Spleen (tissue), 7 donors: ENCODE data around the gene LHFPL3.

ENCODE experiments used
- CTCF ChIP-seq, 11 experiments: fragments of 200-600 bp in 7 of 11; fragments of 450-650 bp in 4 of 11; sonication (generic) in 4 of 11; IDR thresholded peaks in 8 of 11; conservative IDR thresholded peaks in 3 of 11; 1 replicate in 7 of 11; 2 replicates in 4 of 11; pipeline versions ENCODE4 v1.4.0 to v1.8.0; 2016 to 2021; ENCODE audit warnings: antibody characterized with exemption in 11 of 11, inconsistent platforms in 4 of 11, mild to moderate bottlenecking in 1 of 11
- POLR2A ChIP-seq, 3 donors: fragments of 450-650 bp; IDR thresholded peaks; one replicate each; pipeline ENCODE4 v1.5.1; 2017; ENCODE audit warnings: antibody characterized with exemption in 3 of 3, mild to moderate bottlenecking in 1 of 3
- POLR2AphosphoS5 ChIP-seq, 3 donors: sonication (generic); formaldehyde crosslinking; IDR thresholded peaks; one replicate each; pipeline ENCODE4 v1.5.1; 2017; ENCODE audit warnings: antibody characterized with exemption in 3 of 3
- donor health status: DM: no; HTN: no; CAD: no; lungs with moderate emphysema.
- donor health status: DM: no; HTN: no; CAD: no.
- donor health status: DM: no; HTN: no; CAD: no.

- TF ChIP-seq CTCF (IDR thresholded peaks at IDR 0.05 in 8 of 11, conservative IDR thresholded peaks at IDR 0.05 in 3 of 11) = no peak
- no peak for TF ChIP-seq POLR2A (IDR thresholded peaks at IDR 0.05)
- TF ChIP-seq POLR2AphosphoS5 (IDR thresholded peaks at IDR 0.05) = no peak
Observed at GRCh38 chr7:104388222-104388621, 59.8 kb downstream of the LHFPL3 start.
